ENCODE results near the gene RUSF1. TPM values are rescaled to one million over a fixed set of nuclear protein-coding genes. Genes with fewer than 3 reads are reported as not detected.
"Not testable (repeated sequence)": the region's sequence is repeated elsewhere in the genome, so short reads cannot be mapped to it uniquely, and the experiment has no call there.

RUSF1 gene
- total RNA-seq, 1 experiment from 2014 or later = 43.9 TPM

DNA sequence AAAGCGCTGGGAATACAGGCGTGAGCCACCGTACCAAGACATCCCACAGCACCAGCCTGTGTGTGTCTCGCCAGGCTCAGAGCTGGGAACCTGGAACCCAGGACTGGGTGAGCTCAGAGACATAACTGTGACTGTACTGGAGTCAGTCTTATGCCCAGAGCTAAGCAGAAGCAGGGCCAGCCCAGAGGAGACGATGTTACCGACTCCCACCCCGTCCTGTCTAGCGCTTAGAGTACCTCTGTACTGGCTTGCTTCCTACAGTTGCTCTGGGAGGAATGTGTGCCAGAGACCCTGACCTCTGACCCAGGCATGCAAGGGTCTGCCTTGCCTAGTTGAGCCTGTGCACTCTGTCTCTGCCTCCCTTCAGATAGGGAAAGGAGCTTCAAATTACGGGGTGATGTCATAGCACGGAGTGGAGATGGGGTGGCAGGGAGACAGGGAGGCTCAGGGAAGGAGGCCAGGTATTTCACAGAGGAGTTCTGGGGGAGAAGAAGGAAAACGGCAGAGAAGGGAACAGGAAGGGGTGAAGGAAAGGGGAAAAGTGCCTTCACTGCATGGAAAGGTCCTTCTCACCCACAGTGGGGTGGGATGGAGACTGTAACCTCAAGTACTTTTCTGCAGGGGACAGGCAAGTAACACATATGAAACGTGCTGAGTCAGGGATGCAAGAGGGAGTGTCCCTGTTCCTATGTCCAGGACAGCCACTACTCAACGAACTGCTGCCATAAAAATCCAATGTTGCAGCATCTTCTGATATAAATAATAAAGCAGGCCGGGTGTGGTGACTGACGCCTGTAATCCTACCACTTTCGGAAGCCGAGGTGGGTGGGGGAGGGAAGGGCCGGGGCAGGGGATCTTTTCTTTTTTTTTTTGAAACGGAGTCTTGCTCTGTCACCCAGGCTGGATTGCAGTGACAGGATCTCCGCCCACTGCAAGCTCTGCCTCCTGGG, 54.7 kb downstream of the RUSF1 start:
- peak; percentile 44 for DNase-seq (ENCODE audit: low read depth)

GRCh38 chr16:31452631-31453106, 55.5 kb downstream of the RUSF1 start:
- DNase-seq (ENCODE audit: low read depth) = peak; percentile 85

DNA sequence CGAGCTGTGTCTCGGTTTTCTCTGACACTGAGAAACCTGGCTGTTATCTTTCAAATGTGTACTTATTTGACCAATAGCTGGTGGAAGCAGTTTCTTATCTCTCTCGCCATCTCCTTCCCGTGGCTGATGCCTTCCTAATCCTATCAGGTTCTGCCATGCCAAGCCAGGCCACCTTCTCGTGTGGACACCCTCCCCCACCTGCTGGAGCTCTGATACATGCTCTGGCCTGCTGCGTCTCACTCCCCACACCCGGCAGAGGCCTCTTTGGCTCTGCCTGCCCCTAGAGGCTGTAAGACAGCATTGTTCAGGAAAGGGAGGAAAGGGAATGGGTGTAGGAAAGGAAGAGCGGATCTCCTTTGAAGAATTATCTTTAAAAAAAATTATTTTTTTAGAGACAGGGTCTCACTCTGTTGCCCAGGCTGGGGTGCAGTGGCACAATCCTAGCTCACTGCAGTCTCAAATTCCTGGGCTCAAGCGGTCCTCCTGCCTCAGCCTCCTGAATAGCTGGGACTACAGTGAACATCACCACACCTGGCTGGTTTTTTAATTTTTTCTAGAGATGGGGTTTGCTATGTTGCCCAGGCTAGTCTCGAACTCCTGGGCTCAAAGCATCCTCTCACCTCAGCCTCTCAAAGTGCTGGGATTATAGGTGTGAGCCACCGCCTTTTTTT, 56.4 kb downstream of the RUSF1 start:
- DNase-seq (ENCODE audit: low read depth) = peak; percentile 64

GRCh38 chr16:31451201-31451600, 57.0 kb downstream of the RUSF1 start:
- no peak for DNase-seq (ENCODE audit: low read depth)

GRCh38 chr16:31445931-31446330, 62.3 kb downstream of the RUSF1 start:
- not testable (repeated sequence) for DNase-seq (ENCODE audit: low read depth)

DNA sequence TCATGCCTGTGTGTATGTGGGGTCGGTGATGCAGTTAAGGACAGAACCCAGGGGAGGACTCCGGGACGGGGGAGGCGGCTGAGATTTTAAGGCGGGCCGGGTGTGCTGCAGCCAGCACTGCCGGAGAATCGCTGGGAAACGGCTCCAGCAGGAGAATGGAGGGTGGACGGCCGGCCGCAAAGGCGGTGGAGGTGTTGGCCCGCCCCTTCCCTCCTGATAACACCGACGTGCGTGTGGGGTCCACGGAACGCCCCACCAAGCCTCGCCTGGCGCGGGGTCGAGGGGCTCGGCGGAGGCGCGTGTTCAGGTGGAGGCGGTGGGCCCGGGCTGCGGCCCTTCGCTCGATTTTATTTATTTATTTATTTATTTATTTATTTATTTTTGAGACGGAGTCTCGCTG, 66.2 kb downstream of the RUSF1 start:
- DNase-seq (ENCODE audit: low read depth) = no peak

DNA sequence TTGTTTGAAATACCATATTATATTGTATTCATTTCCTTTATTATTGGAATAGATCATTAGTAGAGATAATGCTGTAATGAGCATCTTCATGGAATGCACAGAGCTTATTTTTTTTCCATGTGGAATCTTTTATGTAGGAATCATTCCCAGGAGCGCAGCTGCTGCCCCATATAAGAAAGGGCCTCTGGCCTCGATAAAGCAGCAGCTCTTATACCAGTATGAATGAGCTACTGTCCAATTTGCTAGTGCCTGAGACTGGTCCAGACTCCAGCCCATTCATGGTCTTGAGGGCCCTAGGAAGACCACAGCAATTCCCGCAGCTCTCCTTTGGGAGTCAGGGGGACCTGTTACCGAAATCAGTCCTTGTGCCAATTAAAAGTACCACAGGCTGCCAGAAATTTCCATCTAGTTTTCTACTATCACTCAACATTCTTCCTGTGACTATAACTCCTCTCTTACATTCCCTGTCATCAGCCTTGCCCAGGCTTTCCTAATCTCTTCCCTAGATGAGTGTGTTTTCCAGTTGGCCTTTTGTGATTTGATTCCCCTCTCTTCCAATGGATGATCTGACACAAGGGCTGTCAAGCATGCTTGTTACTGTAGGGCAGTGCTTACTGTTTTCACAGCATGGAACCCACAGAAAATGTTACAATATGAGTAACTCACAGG, 67.5 kb downstream of the RUSF1 start:
- DNase-seq (ENCODE audit: low read depth) = no peak

GRCh38 chr16:31439519-31439918, 68.7 kb downstream of the RUSF1 start:
- DNase-seq (ENCODE audit: low read depth) = no peak

Other genes with a start within 250 kb of the RUSF1 start
- 0.02 and 0.03 TPM in 2 replicates for gene ITGAM, start 248.4 kb downstream of the RUSF1 start, total RNA-seq (2014; rRNA removed; shearing (Covaris generic))
- gene ITGAX, start 153.2 kb downstream of the RUSF1 start, total RNA-seq (2014; rRNA removed; shearing (Covaris generic)) = 2.1 and 2.7 TPM in 2 replicates
- gene ITGAD, start 115.1 kb downstream of the RUSF1 start, total RNA-seq (2014; rRNA removed; shearing (Covaris generic)) = 0.03 TPM in 1 of 2 replicates, not detected in the other
- not detected in 2 replicates for gene COX6A2, start 80.0 kb downstream of the RUSF1 start, total RNA-seq (2014; rRNA removed; shearing (Covaris generic))
- gene ZNF843, start 65.6 kb downstream of the RUSF1 start, total RNA-seq (2014; rRNA removed; shearing (Covaris generic)) = not detected in 2 replicates
- 19.8 and 21.5 TPM in 2 replicates for gene ARMC5, start 48.9 kb downstream of the RUSF1 start, total RNA-seq (2014; rRNA removed; shearing (Covaris generic))
- gene TGFB1I1, start 36.2 kb downstream of the RUSF1 start, total RNA-seq (2014; rRNA removed; shearing (Covaris generic)) = 35.9 and 90.6 TPM in 2 replicates
- gene SLC5A2, start 25.3 kb downstream of the RUSF1 start, total RNA-seq (2014; rRNA removed; shearing (Covaris generic)) = not detected in 2 replicates
- not detected in 2 replicates for gene AHSP, start 19.5 kb upstream of the RUSF1 start, total RNA-seq (2014; rRNA removed; shearing (Covaris generic))

Data from HT1080 (cell line).